ENCODE data around the gene ALDH16A1. TPM values are rescaled to one million over a fixed set of nuclear protein-coding genes. Genes with fewer than 3 reads are reported as not detected.

The ALDH16A1 gene
- total and polyA plus RNA-seq, 10 of the 15 experiments (the other 5 are each of a cell fraction or from before 2014, with no cell fraction given), result 1.7 to 49.3 (median 18.1) TPM

DNA sequence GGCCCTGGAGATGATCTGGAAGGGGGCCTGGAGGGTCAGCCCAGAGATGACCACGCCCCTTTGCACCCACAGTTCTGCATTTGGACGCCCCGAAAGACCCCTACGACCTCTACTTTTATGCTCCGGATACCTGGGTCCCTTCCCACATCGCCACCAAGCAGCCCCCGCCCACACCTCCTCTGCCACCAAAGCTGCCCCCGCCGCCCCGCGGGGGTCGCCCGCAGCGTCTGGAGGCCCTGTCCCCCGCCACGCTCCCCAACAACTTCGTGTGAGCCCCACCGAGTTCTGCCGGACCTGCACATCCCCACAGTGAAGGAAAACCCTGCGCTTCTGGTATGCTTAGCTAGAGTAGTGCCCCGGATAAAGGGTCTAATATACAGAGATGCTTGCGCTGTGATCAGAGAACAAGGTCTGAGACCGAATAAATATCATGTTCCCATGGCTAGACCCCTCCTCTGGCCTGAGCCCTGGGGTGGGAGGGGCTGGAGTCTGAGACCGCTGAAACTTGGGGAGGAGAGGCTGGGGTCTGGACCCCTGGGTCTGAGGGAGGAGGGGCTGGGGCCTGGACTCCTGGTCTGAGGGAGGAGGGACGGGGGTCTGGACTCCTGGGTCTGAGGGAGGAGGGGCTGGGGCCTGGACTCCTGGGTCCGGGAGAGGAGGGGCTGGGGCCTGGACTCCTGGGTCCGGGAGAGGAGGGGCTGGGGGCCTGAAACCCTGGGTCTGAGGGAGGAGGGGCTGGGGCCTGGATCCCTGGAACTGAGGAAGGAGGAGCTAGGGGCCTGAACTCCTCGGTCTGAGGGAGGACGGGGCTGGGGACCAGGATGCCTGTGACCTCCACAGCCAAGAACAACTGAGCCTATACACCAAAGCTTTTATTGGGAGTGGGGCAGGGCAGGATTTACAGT, 24.2 kb upstream of the ALDH16A1 start:
- no peak for TF ChIP-seq MTA3 (IDR thresholded peaks at IDR 0.05; ENCODE audit: borderline replicate concordance, low read length)
- TF ChIP-seq SUZ12 (IDR thresholded peaks at IDR 0.05; ENCODE audit: unreplicated experiment), result peak; percentile 6
- H3K4me1 ChIP-seq (ENCODE audit: control insufficient read depth, insufficient read depth, low read length), result no peaks in the 10 kb centered on the region; the same call in 1 of the 2 replicates
- RAD21 ChIA-PET (ENCODE audit: unreplicated experiment), result no interaction called here
- no peak overlapping the region for H3K9ac ChIP-seq (ENCODE audit: control insufficient read depth, insufficient read depth, low read length)
- no TSS peak for BruUV-seq (replicated peaks)
- H3K9me3 ChIP-seq (replicated peaks; ENCODE audit: control insufficient read depth, insufficient read depth, low read length), result no peaks in the 10 kb centered on the region
- no peak overlapping the region for H3K4me2 ChIP-seq (ENCODE audit: control insufficient read depth, insufficient read depth)
- H3K79me2 ChIP-seq (ENCODE audit: control insufficient read depth, insufficient read depth, low read length), result no peaks in the 10 kb centered on the region
- H3K36me3 ChIP-seq (ENCODE audit: control insufficient read depth in 2 of 2, insufficient read depth in 2 of 2, low read length in 1 of 2), result no peaks in the 10 kb centered on the region
- SMC1A ChIA-PET (ENCODE audit: uncharacterized antibody, unreplicated experiment), result interaction anchor here (0.8 to 1.5 kb wide), 4 partner anchors 12 to 202 kb away, joined by 3 to 9 read pairs (median 4); no protein-coding TSS in a partner anchor
- no peak for FAIRE-seq
- H3K4me3 ChIP-seq, result no peak overlapping the region
- 14% methylated on average over 23 of the region's 29 CpGs for WGBS (ENCODE audit: insufficient coverage, insufficient replicate concordance, low lambda C conversion rate, missing lambda C conversion rate)
- ATAC-seq, result no peak
- no peak overlapping the region for H2AFZ ChIP-seq (ENCODE audit: control insufficient read depth, low read depth, low read length)
- H4K20me1 ChIP-seq (ENCODE audit: control insufficient read depth, insufficient read depth), result no peaks in the 10 kb centered on the region
- POLR2A ChIA-PET, result interaction anchor here (0.6 kb wide), 1 partner anchor 160 kb away, joined by 3 read pairs; no protein-coding TSS in a partner anchor
- in situ Hi-C loops (cut with MboI), result no loop called here
- no peak overlapping the region for H3K27ac ChIP-seq (ENCODE audit: control insufficient read depth, insufficient read depth)
- DNase-seq (ENCODE audit: low read depth, low spot score), result no peak
- intact Hi-C loops (cut with micrococcal nuclease; ENCODE audit: unreplicated experiment), result no loop called here
- CTCF ChIA-PET, result interaction anchor here (0.6 to 1.7 kb wide), 9 partner anchors 9 to 113 kb away, joined by 3 to 8 read pairs (median 3); no protein-coding TSS in a partner anchor
- H3K27me3 ChIP-seq (replicated peaks in 1 of 2; ENCODE audit: control insufficient read depth in 2 of 2, insufficient read depth in 2 of 2, low read length in 1 of 2), result peaks cover 12 to 24% of the 10 kb centered on the region in 2 experiments

DNA sequence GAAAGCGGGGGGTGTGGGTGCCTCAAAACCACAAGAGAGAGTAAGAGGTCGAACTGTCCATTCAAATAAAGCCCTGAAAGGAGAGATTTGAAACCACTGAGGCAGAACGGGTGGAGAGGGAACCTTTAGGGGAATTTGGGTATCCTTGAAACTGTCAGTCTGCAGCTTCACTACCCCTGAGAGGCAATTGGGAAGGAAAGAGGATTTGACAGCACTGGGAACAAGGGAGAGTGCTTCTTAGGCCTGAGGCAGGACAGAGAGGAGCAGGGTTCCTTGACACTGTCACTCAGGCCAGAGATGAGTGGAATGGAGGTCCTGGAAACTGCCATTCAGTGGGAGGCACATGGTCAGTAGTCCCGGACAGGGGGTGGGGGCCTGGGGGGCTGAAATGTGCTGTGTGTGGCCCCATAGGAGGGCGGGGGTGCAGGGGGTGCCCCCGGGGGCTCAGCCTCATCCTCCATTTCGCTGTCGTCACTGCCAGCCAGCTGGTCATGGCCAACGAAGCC, 22.8 kb upstream of the ALDH16A1 start:
- no TSS peak for BruUV-seq (replicated peaks)
- Histone ChIP-seq H3K9me3 (replicated peaks; ENCODE audit: control insufficient read depth, insufficient read depth, low read length) (no peaks in the 10 kb centered on the region), H3K9ac (ENCODE audit: control insufficient read depth, insufficient read depth, low read length) (no peak overlapping the region), H3K27me3 (replicated peaks in 1 of 2; ENCODE audit: control insufficient read depth in 2 of 2, insufficient read depth in 2 of 2, low read length in 1 of 2) (peaks cover 10 to 24% of the 10 kb centered on the region in 2 experiments), H3K4me1 (ENCODE audit: control insufficient read depth, insufficient read depth, low read length) (no peaks in the 10 kb centered on the region; the same call in 1 of the 2 replicates), H4K20me1 (ENCODE audit: control insufficient read depth, insufficient read depth) (no peaks in the 10 kb centered on the region), H3K4me3 (no peak overlapping the region), H3K36me3 (ENCODE audit: control insufficient read depth in 2 of 2, insufficient read depth in 2 of 2, low read length in 1 of 2) (no peaks in the 10 kb centered on the region), H3K4me2 (ENCODE audit: control insufficient read depth, insufficient read depth) (no peak overlapping the region), H3K27ac (ENCODE audit: control insufficient read depth, insufficient read depth) (no peak overlapping the region), H2AFZ (ENCODE audit: control insufficient read depth, low read depth, low read length) (no peak overlapping the region), H3K79me2 (ENCODE audit: control insufficient read depth, insufficient read depth, low read length) (no peaks in the 10 kb centered on the region)
- no peak for FAIRE-seq
- CTCF ChIA-PET, result interaction anchor here (0.6 to 1.9 kb wide), 9 partner anchors 10 to 124 kb away, joined by 3 to 8 read pairs (median 4); no protein-coding TSS in a partner anchor
- no peak for DNase-seq (ENCODE audit: low read depth, low spot score)
- SMC1A ChIA-PET (ENCODE audit: uncharacterized antibody, unreplicated experiment), result interaction anchor here (1.3 to 1.5 kb wide), 3 partner anchors 13 to 40 kb away, joined by 3 to 9 read pairs (median 6); no protein-coding TSS in a partner anchor
- no peak for TF ChIP-seq ZNF217 (IDR thresholded peaks at IDR 0.05)
- in situ Hi-C loops (cut with MboI) (no loop called here), intact Hi-C loops (cut with micrococcal nuclease; ENCODE audit: unreplicated experiment) (loop anchor here (1.0 kb wide), 1 partner anchor 38 kb away; no protein-coding TSS in a partner anchor)
- RAD21 ChIA-PET (ENCODE audit: unreplicated experiment), result interaction anchor here (1.1 to 1.2 kb wide), 2 partner anchors 27 to 39 kb away, joined by 3 read pairs; no protein-coding TSS in a partner anchor
- ATAC-seq, result no peak
- 6% methylated on average over 7 of the region's 9 CpGs for WGBS (ENCODE audit: insufficient coverage, insufficient replicate concordance, low lambda C conversion rate, missing lambda C conversion rate)
- POLR2A ChIA-PET, result no interaction called here

Measured in GM12878 (cell line).